SH-SY5Y (cell line): Measurements from ENCODE around the gene WDR7.

Experiments used
- GATA2 ChIP-seq: IDR thresholded peaks from 2 replicates; pipeline ENCODE4 v1.6.1; 2011; ENCODE audit warnings: mild to moderate bottlenecking, low read depth, low read length
- GATA3 ChIP-seq: IDR thresholded peaks from 2 replicates; pipeline ENCODE4 v1.6.1; 2011; ENCODE audit warnings: low read depth, mild to moderate bottlenecking, low read length, moderate library complexity

Gene WDR7

GRCh38 chr18:57058734-57059133 lies 407.6 kb downstream of the WDR7 start:
- TF ChIP-seq GATA3 (no peak), GATA2 (no peak)

- TF ChIP-seq GATA2: no peak
- TF ChIP-seq GATA3: no peak
Observed at GRCh38 chr18:57059366-57059765, 408.2 kb downstream of the WDR7 start.

GRCh38 chr18:57060814-57061213 lies 409.7 kb downstream of the WDR7 start:
- no peak for TF ChIP-seq GATA2
- TF ChIP-seq GATA3: no peak

- no peak for TF ChIP-seq GATA3
- TF ChIP-seq GATA2: no peak
Observed at GRCh38 chr18:57062178-57062577, 411.0 kb downstream of the WDR7 start.

GRCh38 chr18:57062844-57063243 lies 411.7 kb downstream of the WDR7 start:
- TF ChIP-seq GATA2: no peak
- TF ChIP-seq GATA3: no peak

- TF ChIP-seq GATA3: no peak
- TF ChIP-seq GATA2: no peak
Observed at GRCh38 chr18:57063601-57064103, 412.5 kb downstream of the WDR7 start.

GRCh38 chr18:57073501-57074187 lies 422.5 kb downstream of the WDR7 start:
- no peak for TF ChIP-seq GATA2
- no peak for TF ChIP-seq GATA3

- TF ChIP-seq GATA2 (no peak), GATA3 (no peak)
Observed at GRCh38 chr18:57075716-57076400, 424.7 kb downstream of the WDR7 start.

GRCh38 chr18:57077005-57077765 lies 426.0 kb downstream of the WDR7 start:
- TF ChIP-seq GATA2: no peak
- no peak for TF ChIP-seq GATA3

GRCh38 chr18:57077786-57078552 lies 426.8 kb downstream of the WDR7 start:
- no peak for TF ChIP-seq GATA3
- no peak for TF ChIP-seq GATA2

GRCh38 chr18:57078614-57079013 lies 427.5 kb downstream of the WDR7 start:
- TF ChIP-seq GATA2: no peak

- TF ChIP-seq GATA2: no peak
Observed at GRCh38 chr18:57080479-57080878, 429.3 kb downstream of the WDR7 start.

- TF ChIP-seq GATA2: no peak
- TF ChIP-seq GATA3: no peak
Observed at GRCh38 chr18:57081899-57082298, 430.7 kb downstream of the WDR7 start.

- TF ChIP-seq GATA3: no peak
- no peak for TF ChIP-seq GATA2
Observed at GRCh38 chr18:57083485-57083884, 432.3 kb downstream of the WDR7 start.
